Stomach (tissue), 4 donors: ENCODE data around the gene LRRTM2.

ENCODE experiments used
- CTCF ChIP-seq, 7 experiments: fragments of 450-650 bp in 4 of 7; fragments of 200-600 bp in 3 of 7; sonication (generic) in 3 of 7; IDR thresholded peaks; one replicate each; pipeline ENCODE4 v1.5.1; 2016 to 2019; ENCODE audit warnings: antibody characterized with exemption in 7 of 7, control low read depth in 2 of 7, mild to moderate bottlenecking in 1 of 7
- EP300 ChIP-seq: sonication (generic); formaldehyde crosslinking; IDR thresholded peaks from one replicate; pipeline ENCODE4 v1.6.1; 2017; ENCODE audit warnings: antibody characterized with exemption
- POLR2A ChIP-seq, 4 donors: fragments of 450-650 bp; IDR thresholded peaks; one replicate each; pipeline ENCODE4 v1.6.1; 2016; ENCODE audit warnings: antibody characterized with exemption in 4 of 4, control low read depth in 2 of 4, mild to moderate bottlenecking in 1 of 4, moderate library complexity in 1 of 4
- POLR2AphosphoS5 ChIP-seq, 3 donors: sonication (generic); formaldehyde crosslinking; IDR thresholded peaks; one replicate each; pipeline ENCODE4 v1.6.1; 2016; ENCODE audit warnings: antibody characterized with exemption in 3 of 3

- TF ChIP-seq POLR2A (IDR thresholded peaks at IDR 0.05) (no peak), CTCF (IDR thresholded peaks at IDR 0.05) (no peak), POLR2AphosphoS5 (IDR thresholded peaks at IDR 0.05) (no peak), EP300 (no peak)
Measured at GRCh38 chr5:138905541-138905940, 30.4 kb upstream of the LRRTM2 start.
